Breast epithelium (tissue), 4 donors: ENCODE data around the gene GALNT10. TPM values are rescaled to one million over a fixed set of nuclear protein-coding genes. Genes with fewer than 3 reads are reported as not detected.

Experiments
- DNase-seq, 2 donors: peaks; one replicate each; pipeline ENCODE4 v3.0.0-alpha.2; 2019; ENCODE audit warnings: low spot score in 2 of 2
- H3K27ac ChIP-seq, 2 donors: fragments of 200-600 bp; sonication (generic) in 1 of 2; one replicate each; pipeline ENCODE4 v1.5.1; 2016 to 2019; ENCODE audit warnings: mild to moderate bottlenecking in 1 of 2
- H3K27me3 ChIP-seq, 2 donors: fragments of 200-600 bp; sonication (generic) in 1 of 2; one replicate each; pipeline versions ENCODE4 v1.5.1 to v1.6.0; 2017 to 2019; ENCODE audit warnings: control low read depth in 1 of 2, mild to moderate bottlenecking in 1 of 2
- H3K36me3 ChIP-seq: fragments of 200-600 bp; one replicate; pipeline ENCODE4 v1.5.1; 2019
- H3K4me1 ChIP-seq, 2 donors: fragments of 200-600 bp; sonication (generic); one replicate each; pipeline ENCODE4 v1.5.1; 2016 to 2019; ENCODE audit warnings: control low read depth in 1 of 2
- H3K4me3 ChIP-seq, 3 donors: fragments of 200-600 bp; sonication (generic); 1 replicate in 2 of 3; 2 replicates in 1 of 3; pipeline ENCODE4 v1.5.1; 2016 to 2019; ENCODE audit warnings: mild to moderate bottlenecking in 3 of 3, moderate library complexity in 2 of 3
- H3K9me3 ChIP-seq, 2 donors: fragments of 200-600 bp; sonication (generic) in 1 of 2; one replicate each; pipeline ENCODE4 v1.5.1; 2016 to 2019; ENCODE audit warnings: control low read depth in 1 of 2
- CTCF ChIP-seq, 3 donors: fragments of 450-650 bp; IDR thresholded peaks; one replicate each; pipeline ENCODE4 v1.5.1; 2016 to 2017; ENCODE audit warnings: antibody characterized with exemption in 3 of 3, mild to moderate bottlenecking in 3 of 3, moderate library complexity in 3 of 3
- POLR2A ChIP-seq: fragments of 450-650 bp; IDR thresholded peaks from one replicate; pipeline ENCODE4 v1.6.1; 2016; ENCODE audit warnings: antibody characterized with exemption, mild to moderate bottlenecking, moderate library complexity
- POLR2AphosphoS5 ChIP-seq, 3 donors: sonication (generic); formaldehyde crosslinking; IDR thresholded peaks; one replicate each; pipeline ENCODE4 v1.6.1; 2017; ENCODE audit warnings: antibody characterized with exemption in 3 of 3
- intact Hi-C: fragments of 100-400 bp; cut with DNase I; formaldehyde crosslinking; loops from one replicate; pipeline ENCODE4 v1.15.1; 2023; ENCODE audit warnings: low total_unique reads
- total RNA-seq, 3 donors: library from RNA; depleted of rRNA; stranded (reverse); fragments of >200 nt; gene quantifications; one replicate each; pipeline ENCODE4 v1.1.0, GENCODE V29; 2016

Gene GALNT10
- total RNA-seq, 3 donors from 2014 or later: 32.8 to 67.2 (median 34.1) TPM

- intact Hi-C loops: no loop called here
- Histone ChIP-seq H3K4me3 (no peak overlapping the region), H3K9me3 (no peaks in the 10 kb centered on the region), H3K27me3 (no peaks in the 10 kb centered on the region), H3K27ac (peak overlapping the region; percentile 46 to 75), H3K36me3 (no peaks in the 10 kb centered on the region), H3K4me1 (no peaks in the 10 kb centered on the region)
- DNase-seq: no peak
- TF ChIP-seq POLR2AphosphoS5 (IDR thresholded peaks at IDR 0.05) (no peak), POLR2A (no peak), CTCF (IDR thresholded peaks at IDR 0.05) (no peak)
Measured at GRCh38 chr5:154214371-154215106, 24.0 kb downstream of the GALNT10 start.

GRCh38 chr5:154215571-154216325 is 25.2 kb downstream of the GALNT10 start:
- DNase-seq: no peak
- no peaks in the 10 kb centered on the region for H3K36me3 ChIP-seq
- H3K27ac ChIP-seq: peak overlapping the region; percentile 46 to 75
- H3K9me3 ChIP-seq: no peaks in the 10 kb centered on the region
- H3K4me1 ChIP-seq: no peaks in the 10 kb centered on the region
- no peak overlapping the region for H3K4me3 ChIP-seq
- intact Hi-C loops: no loop called here
- no peaks in the 10 kb centered on the region for H3K27me3 ChIP-seq
- TF ChIP-seq POLR2A (no peak), CTCF (IDR thresholded peaks at IDR 0.05) (no peak), POLR2AphosphoS5 (IDR thresholded peaks at IDR 0.05) (no peak)

- H3K9me3 ChIP-seq: no peaks in the 10 kb centered on the region
- H3K4me3 ChIP-seq: no peak overlapping the region
- H3K27me3 ChIP-seq: no peaks in the 10 kb centered on the region
- no peaks in the 10 kb centered on the region for H3K4me1 ChIP-seq
- no peak for TF ChIP-seq CTCF (IDR thresholded peaks at IDR 0.05)
- TF ChIP-seq POLR2AphosphoS5 (IDR thresholded peaks at IDR 0.05): no peak
- TF ChIP-seq POLR2A: no peak
- no peaks in the 10 kb centered on the region for H3K36me3 ChIP-seq
- intact Hi-C loops: no loop called here
- no peak overlapping the region for H3K27ac ChIP-seq
- no peak for DNase-seq
Measured at GRCh38 chr5:154217462-154217861, 26.9 kb downstream of the GALNT10 start.

GRCh38 chr5:154218786-154219185 is 28.3 kb downstream of the GALNT10 start:
- Histone ChIP-seq H3K4me1 (no peaks in the 10 kb centered on the region), H3K36me3 (no peaks in the 10 kb centered on the region), H3K9me3 (no peaks in the 10 kb centered on the region), H3K27ac (no peak overlapping the region), H3K27me3 (no peaks in the 10 kb centered on the region), H3K4me3 (no peak overlapping the region)
- DNase-seq: no peak
- intact Hi-C loops: no loop called here
- TF ChIP-seq CTCF (IDR thresholded peaks at IDR 0.05) (no peak), POLR2A (no peak), POLR2AphosphoS5 (IDR thresholded peaks at IDR 0.05) (no peak)

- no peak for TF ChIP-seq POLR2A
- no peak for DNase-seq
- Histone ChIP-seq H3K36me3 (no peaks in the 10 kb centered on the region), H3K4me3 (no peak overlapping the region), H3K27ac (peak overlapping the region in 1 of 2 donors; percentile 66), H3K4me1 (no peaks in the 10 kb centered on the region), H3K9me3 (no peaks in the 10 kb centered on the region), H3K27me3 (no peaks in the 10 kb centered on the region)
- intact Hi-C loops: no loop called here
Measured at GRCh38 chr5:154220625-154221024, 30.1 kb downstream of the GALNT10 start.
